GM18909 (cell line): ENCODE data around the gene OXSM.

Experiments
- ATAC-seq: cut with Tn5 transposase; IDR thresholded peaks from one replicate; pipeline ENCODE4 v1.9.1; 2021; ENCODE audit warnings: mild to moderate bottlenecking; ENCODE audit not compliant: unreplicated experiment, poor library complexity

Gene OXSM

GRCh38 chr3:25789596-25790556 lies at the start of gene OXSM:
OXSM (plus strand) TSS chr3:25790090; CDS start chr3:25791021, 931 bp downstream.
- ATAC-seq = peak; percentile 96

GRCh38 chr3:25744470-25744869 lies 45.4 kb upstream of the OXSM start:
- ATAC-seq = no peak

GRCh38 chr3:25747033-25747432 lies 42.9 kb upstream of the OXSM start:
- ATAC-seq = no peak

- no peak for ATAC-seq
These were observed 41.7 kb upstream of the OXSM start for GRCh38 chr3:25748189-25748588.

GRCh38 chr3:25749031-25749581 lies 40.8 kb upstream of the OXSM start:
- no peak for ATAC-seq

GRCh38 chr3:25751048-25751447 lies 38.8 kb upstream of the OXSM start:
- ATAC-seq = no peak

- ATAC-seq = no peak
These were observed 38.2 kb upstream of the OXSM start for GRCh38 chr3:25751725-25752124.

GRCh38 chr3:25768851-25769250 lies 21.0 kb upstream of the OXSM start:
- peak; percentile 96 for ATAC-seq

GRCh38 chr3:25775936-25776335 lies 14.0 kb upstream of the OXSM start:
- peak; percentile 79 for ATAC-seq

- ATAC-seq = no peak
These were observed 9.3 kb upstream of the OXSM start for GRCh38 chr3:25780618-25781017.

- ATAC-seq = no peak
These were observed 8.6 kb upstream of the OXSM start for GRCh38 chr3:25781145-25781757.

- peak; percentile 50 for ATAC-seq
These were observed 7.9 kb upstream of the OXSM start for GRCh38 chr3:25781758-25782594.

GRCh38 chr3:25782636-25782937 lies 7.3 kb upstream of the OXSM start:
- ATAC-seq = no peak

GRCh38 chr3:25782938-25783660 lies 6.8 kb upstream of the OXSM start, which contains the start of gene NGLY1:
NGLY1 (minus strand) TSS chr3:25783443; CDS start chr3:25783390, 53 bp downstream.
- ATAC-seq = peak; percentile 80

- peak; percentile 30 for ATAC-seq
These were observed 6.0 kb upstream of the OXSM start for GRCh38 chr3:25783661-25784512.

GRCh38 chr3:25784971-25785370 lies 4.9 kb upstream of the OXSM start:
- no peak for ATAC-seq

- ATAC-seq = no peak
These were observed 4.1 kb upstream of the OXSM start for GRCh38 chr3:25785826-25786225.

GRCh38 chr3:25787689-25788088 lies 2.2 kb upstream of the OXSM start:
- no peak for ATAC-seq

- no peak for ATAC-seq
These were observed 688 bp upstream of the OXSM start for GRCh38 chr3:25789209-25789595.
